AML-193 (cell line): ENCODE measurements around the gene KRTAP1-3.
A peak's percentile ranks its signal among the peaks of the same experiment; 100 is the strongest.
"Not testable (repeated sequence)": the region's sequence is repeated elsewhere in the genome, so short reads cannot be mapped to it uniquely, and the experiment has no call there.

Experiments used
- DNase-seq, 2 experiments: peaks; one replicate each; lab custom pipeline; 2025; lab: John Stamatoyannopoulos, UW

The KRTAP1-3 gene

GRCh38 chr17:41034346-41034935 lies at the start of gene KRTAP1-3:
TSS of gene KRTAP1-3 (minus strand) at chr17:41034874. CDS start at chr17:41034821, 53 bp downstream.
- DNase-seq = not testable (repeated sequence)

- not testable (repeated sequence) for DNase-seq
Observed at GRCh38 chr17:41084100-41084856, 49.6 kb upstream of the KRTAP1-3 start, which contains the start of gene KRTAP4-7. TSS of gene KRTAP4-7 (plus strand) at chr17:41084150. CDS start at chr17:41084207, 57 bp downstream.

GRCh38 chr17:41083427-41083826 lies 48.8 kb upstream of the KRTAP1-3 start:
- not testable (repeated sequence) for DNase-seq

GRCh38 chr17:41082626-41083025 lies 48.0 kb upstream of the KRTAP1-3 start:
- no peak for DNase-seq

- no peak for DNase-seq
Observed at GRCh38 chr17:41076788-41077187, 42.1 kb upstream of the KRTAP1-3 start.

- DNase-seq = no peak
Observed at GRCh38 chr17:41073676-41074075, 39.0 kb upstream of the KRTAP1-3 start.

GRCh38 chr17:41071606-41072360 lies 37.1 kb upstream of the KRTAP1-3 start:
- no peak for DNase-seq

GRCh38 chr17:41069031-41069430 lies 34.4 kb upstream of the KRTAP1-3 start:
- DNase-seq = peak; percentile 42 to 58

- DNase-seq = no peak
Observed at GRCh38 chr17:41067281-41067680, 32.6 kb upstream of the KRTAP1-3 start.

GRCh38 chr17:41065829-41066624 lies 31.4 kb upstream of the KRTAP1-3 start, which contains the start of gene KRTAP2-4:
TSS of gene KRTAP2-4 (minus strand) at chr17:41065879. CDS start at chr17:41065845, 34 bp downstream.
- DNase-seq = peak; percentile 34 to 58

- DNase-seq = not testable (repeated sequence)
Observed at GRCh38 chr17:41065016-41065689, 30.5 kb upstream of the KRTAP1-3 start.

- no peak for DNase-seq
Observed at GRCh38 chr17:41064301-41064700, 29.6 kb upstream of the KRTAP1-3 start.

- no peak for DNase-seq
Observed at GRCh38 chr17:41063449-41063848, 28.8 kb upstream of the KRTAP1-3 start.

- no peak for DNase-seq
Observed at GRCh38 chr17:41061964-41062363, 27.3 kb upstream of the KRTAP1-3 start.

GRCh38 chr17:41060052-41060604 lies 25.5 kb upstream of the KRTAP1-3 start, which contains the start of gene KRTAP2-3:
TSS of gene KRTAP2-3 (minus strand) at chr17:41060114. CDS start at chr17:41060050, 64 bp downstream.
- no peak for DNase-seq

- DNase-seq = not testable (repeated sequence)
Observed at GRCh38 chr17:41059276-41060051, 24.8 kb upstream of the KRTAP1-3 start.

- no peak for DNase-seq
Observed at GRCh38 chr17:41058741-41059140, 24.1 kb upstream of the KRTAP1-3 start.

GRCh38 chr17:41057547-41057946 lies 22.9 kb upstream of the KRTAP1-3 start:
- no peak for DNase-seq

- not testable (repeated sequence) for DNase-seq
Observed at GRCh38 chr17:41055130-41055529, 20.5 kb upstream of the KRTAP1-3 start, which contains the start of gene KRTAP2-2. TSS of gene KRTAP2-2 (minus strand) at chr17:41055230. CDS start at chr17:41055211, 19 bp downstream.

- not testable (repeated sequence) for DNase-seq
Observed at GRCh38 chr17:41054556-41054955, 19.9 kb upstream of the KRTAP1-3 start.
